ENCODE data around the gene ACTR1A.
A peak's percentile ranks its signal among the peaks of the same experiment; 100 is the strongest.
"Not testable (repeated sequence)": the region's sequence is repeated elsewhere in the genome, so short reads cannot be mapped to it uniquely, and the experiment has no call there.

ACTR1A gene

GRCh38 chr10:102467318-102467717 is 35.2 kb downstream of the ACTR1A start:
- peak overlapping the region in 1 of 2 donors; percentile 35 for H3K27ac Mint-ChIP-seq
- H3K9me3 Mint-ChIP-seq = no peaks in the 10 kb centered on the region
- H3K36me3 Mint-ChIP-seq (ENCODE audit: insufficient read depth) = peaks cover 4% of the 10 kb centered on the region
- no peaks in the 10 kb centered on the region for H3K27me3 Mint-ChIP-seq
- no peak for DNase-seq
- ATAC-seq (replicated peaks) = no peak
- H3K4me3 Mint-ChIP-seq = no peak overlapping the region
- H3K4me1 Mint-ChIP-seq (ENCODE audit: low read depth in 2 of 2) = peaks cover 6% of the 10 kb centered on the region in 2 donors

- Mint-ChIP-seq H3K9me3 (no peaks in the 10 kb centered on the region), H3K4me1 (ENCODE audit: low read depth in 2 of 2) (peaks cover 22 to 23% of the 10 kb centered on the region in 2 donors), H3K36me3 (ENCODE audit: insufficient read depth) (peaks cover 9% of the 10 kb centered on the region), H3K27ac (no peak overlapping the region), H3K27me3 (no peaks in the 10 kb centered on the region), H3K4me3 (no peak overlapping the region)
- no peak for DNase-seq
- no peak for ATAC-seq (replicated peaks)
Measured at GRCh38 chr10:102465466-102465865, 37.0 kb downstream of the ACTR1A start.

- Mint-ChIP-seq H3K4me1 (ENCODE audit: low read depth in 2 of 2) (peaks cover 21 to 23% of the 10 kb centered on the region in 2 donors), H3K27ac (no peak overlapping the region), H3K9me3 (no peaks in the 10 kb centered on the region), H3K27me3 (no peaks in the 10 kb centered on the region), H3K36me3 (ENCODE audit: insufficient read depth) (peaks cover 5% of the 10 kb centered on the region), H3K4me3 (no peak overlapping the region)
- ATAC-seq (replicated peaks) (no peak), DNase-seq (no peak)
Measured at GRCh38 chr10:102463983-102464382, 38.5 kb downstream of the ACTR1A start.

GRCh38 chr10:102462512-102463054 is 39.9 kb downstream of the ACTR1A start:
- H3K4me1 Mint-ChIP-seq (ENCODE audit: low read depth in 2 of 2) = peaks cover 21 to 25% of the 10 kb centered on the region in 2 donors
- H3K36me3 Mint-ChIP-seq (ENCODE audit: insufficient read depth) = peaks cover 5% of the 10 kb centered on the region
- no peak for DNase-seq
- peak overlapping the region; percentile 93 to 98 for H3K4me3 Mint-ChIP-seq
- no peaks in the 10 kb centered on the region for H3K27me3 Mint-ChIP-seq
- H3K9me3 Mint-ChIP-seq = no peaks in the 10 kb centered on the region
- peak overlapping the region in 1 of 2 donors; percentile 84 for H3K27ac Mint-ChIP-seq
- no peak for ATAC-seq (replicated peaks)

GRCh38 chr10:102461187-102462054 is 41.1 kb downstream of the ACTR1A start:
- H3K27me3 Mint-ChIP-seq = no peaks in the 10 kb centered on the region
- ATAC-seq (replicated peaks) (peak; percentile 99), DNase-seq (peak; percentile 85 to 90 (median 90))
- H3K4me1 Mint-ChIP-seq (ENCODE audit: low read depth in 2 of 2) = peaks cover 21 to 28% of the 10 kb centered on the region in 2 donors
- H3K9me3 Mint-ChIP-seq = no peaks in the 10 kb centered on the region
- H3K4me3 Mint-ChIP-seq = peak overlapping the region; percentile 93 to 98
- H3K27ac Mint-ChIP-seq = peak overlapping the region; percentile 84 to 87
- H3K36me3 Mint-ChIP-seq (ENCODE audit: insufficient read depth) = peaks cover 6% of the 10 kb centered on the region

- DNase-seq (no peak), ATAC-seq (replicated peaks) (peak; percentile 4)
- peaks cover 8% of the 10 kb centered on the region for H3K36me3 Mint-ChIP-seq (ENCODE audit: insufficient read depth)
- no peaks in the 10 kb centered on the region for H3K27me3 Mint-ChIP-seq
- H3K27ac Mint-ChIP-seq = peak overlapping the region; percentile 84 to 87
- H3K4me1 Mint-ChIP-seq (ENCODE audit: low read depth in 2 of 2) = peaks cover 21 to 28% of the 10 kb centered on the region in 2 donors
- peak overlapping the region; percentile 93 to 98 for H3K4me3 Mint-ChIP-seq
- H3K9me3 Mint-ChIP-seq = no peaks in the 10 kb centered on the region
Measured at GRCh38 chr10:102460836-102461186, 41.7 kb downstream of the ACTR1A start.

GRCh38 chr10:102458656-102459055 is 43.9 kb downstream of the ACTR1A start:
- ATAC-seq (replicated peaks) = no peak
- Mint-ChIP-seq H3K27ac (no peak overlapping the region), H3K4me1 (ENCODE audit: low read depth in 2 of 2) (peaks cover 21 to 28% of the 10 kb centered on the region in 2 donors), H3K4me3 (no peak overlapping the region), H3K27me3 (no peaks in the 10 kb centered on the region), H3K36me3 (ENCODE audit: insufficient read depth) (peaks cover 8% of the 10 kb centered on the region), H3K9me3 (no peaks in the 10 kb centered on the region)
- DNase-seq = no peak

- Mint-ChIP-seq H3K27me3 (no peaks in the 10 kb centered on the region), H3K4me1 (ENCODE audit: low read depth in 2 of 2) (peaks cover 24 to 33% of the 10 kb centered on the region in 2 donors), H3K36me3 (ENCODE audit: insufficient read depth) (peaks cover 8% of the 10 kb centered on the region), H3K4me3 (no peak overlapping the region), H3K9me3 (no peaks in the 10 kb centered on the region), H3K27ac (peak overlapping the region in 1 of 2 donors; percentile 27)
- no peak for DNase-seq
- ATAC-seq (replicated peaks) = no peak
Measured at GRCh38 chr10:102457591-102458150, 44.8 kb downstream of the ACTR1A start.

- Mint-ChIP-seq H3K27me3 (no peaks in the 10 kb centered on the region), H3K4me1 (ENCODE audit: low read depth in 2 of 2) (peaks cover 15 to 25% of the 10 kb centered on the region in 2 donors), H3K4me3 (no peak overlapping the region), H3K9me3 (no peaks in the 10 kb centered on the region), H3K27ac (no peak overlapping the region), H3K36me3 (ENCODE audit: insufficient read depth) (peaks cover 17% of the 10 kb centered on the region)
- ATAC-seq (replicated peaks) (no peak), DNase-seq (no peak)
Measured at GRCh38 chr10:102455893-102456471, 46.5 kb downstream of the ACTR1A start.

GRCh38 chr10:102454662-102455487 is 47.6 kb downstream of the ACTR1A start:
- not testable (repeated sequence) for H3K27ac Mint-ChIP-seq

GRCh38 chr10:102453502-102453901 is 49.0 kb downstream of the ACTR1A start:
- Mint-ChIP-seq H3K36me3 (ENCODE audit: insufficient read depth) (peaks cover 21% of the 10 kb centered on the region), H3K4me3 (no peak overlapping the region)

More at GRCh38 chr10:102454662-102455487, 47.6 kb downstream of the ACTR1A start:
- H3K27me3 Mint-ChIP-seq; H3K4me3 Mint-ChIP-seq; DNase-seq; ATAC-seq (replicated peaks); H3K9me3 Mint-ChIP-seq: not testable (repeated sequence)
- peaks cover 14 to 22% of the 10 kb centered on the region in 2 donors for H3K4me1 Mint-ChIP-seq (ENCODE audit: low read depth in 2 of 2)
- peaks cover 16% of the 10 kb centered on the region for H3K36me3 Mint-ChIP-seq (ENCODE audit: insufficient read depth)

GRCh38 chr10:102452672-102453340 is 49.7 kb downstream of the ACTR1A start:
- no peak for DNase-seq
- H3K4me3 Mint-ChIP-seq = peak overlapping the region; percentile 92 to 95
- no peak for ATAC-seq (replicated peaks)
- peak overlapping the region in 1 of 2 donors; percentile 82 for H3K27ac Mint-ChIP-seq
- H3K4me1 Mint-ChIP-seq (ENCODE audit: low read depth in 2 of 2) = peaks cover 20 to 31% of the 10 kb centered on the region in 2 donors
- H3K36me3 Mint-ChIP-seq (ENCODE audit: insufficient read depth) = peaks cover 21% of the 10 kb centered on the region
- H3K27me3 Mint-ChIP-seq = no peaks in the 10 kb centered on the region
- H3K9me3 Mint-ChIP-seq = no peaks in the 10 kb centered on the region

More at GRCh38 chr10:102453502-102453901, 49.0 kb downstream of the ACTR1A start:
- ATAC-seq (replicated peaks) (no peak), DNase-seq (no peak)
- no peaks in the 10 kb centered on the region for H3K27me3 Mint-ChIP-seq
- H3K4me1 Mint-ChIP-seq (ENCODE audit: low read depth in 2 of 2) = peaks cover 20 to 31% of the 10 kb centered on the region in 2 donors
- no peaks in the 10 kb centered on the region for H3K9me3 Mint-ChIP-seq
- H3K27ac Mint-ChIP-seq = peak overlapping the region in 1 of 2 donors; percentile 82
